Adrenal gland (tissue), 12 donors: Measurements from ENCODE around the gene INCA1. TPM values are rescaled to one million over a fixed set of nuclear protein-coding genes. Genes with fewer than 3 reads are reported as not detected.

ENCODE experiments used
- DNase-seq, 7 donors: peaks; one replicate each; pipeline ENCODE4 v3.0.0-alpha.2; 2019 to 2020
- H3K27ac ChIP-seq, 5 donors: fragments of 200-600 bp; sonication (generic) in 4 of 5; 1 replicate in 3 of 5; 2 replicates in 2 of 5; pipeline versions ENCODE4 v1.5.1 to v1.8.0; 2016 to 2020; ENCODE audit warnings: mild to moderate bottlenecking in 1 of 5
- H3K27me3 ChIP-seq: fragments of 200-600 bp; 2 replicates; pipeline ENCODE4 v1.8.0; 2021
- H3K36me3 ChIP-seq, 2 donors: fragments of 200-600 bp; replicated peaks in 1 of 2; 1 replicate in 1 of 2; 2 replicates in 1 of 2; pipeline versions ENCODE4 v1.5.1 to v1.8.0; 2018 to 2022
- H3K4me1 ChIP-seq, 2 donors: fragments of 200-600 bp; replicated peaks in 1 of 2; 1 replicate in 1 of 2; 2 replicates in 1 of 2; pipeline versions ENCODE4 v1.5.1 to v1.8.0; 2018 to 2021
- H3K4me3 ChIP-seq, 4 donors: fragments of 200-600 bp; sonication (generic) in 3 of 4; one replicate each; pipeline ENCODE4 v1.5.1; 2016 to 2018
- H3K9me3 ChIP-seq, 3 donors: fragments of 200-600 bp; sonication (generic) in 1 of 3; replicated peaks in 1 of 3; 1 replicate in 2 of 3; 2 replicates in 1 of 3; pipeline versions ENCODE4 v1.5.1 to v1.8.0; 2016 to 2021
- CTCF ChIP-seq, 6 experiments: fragments of 450-650 bp in 4 of 6; fragments of 200-600 bp in 2 of 6; sonication (generic) in 1 of 6; IDR thresholded peaks; 1 replicate in 5 of 6; 2 replicates in 1 of 6; pipeline versions ENCODE4 v1.5.1 to v1.8.0; 2016 to 2021; ENCODE audit warnings: antibody characterized with exemption in 6 of 6, mild to moderate bottlenecking in 2 of 6, moderate library complexity in 1 of 6
- POLR2A ChIP-seq, 2 donors: fragments of 450-650 bp; IDR thresholded peaks; one replicate each; pipeline ENCODE4 v1.6.1; 2017; ENCODE audit warnings: antibody characterized with exemption in 2 of 2, mild to moderate bottlenecking in 2 of 2, moderate library complexity in 1 of 2
- WGBS, 4 donors: extraction: QIAGEN DNeasy Blood & Tissue Kit in 2 of 4; methylation state at CpG; one replicate each; pipeline versions ENCODE4 v1.1.5 to v1.1.7; 2013 to 2017; 5-methylcytosine and 5-hydroxymethylcytosine counted together
- intact Hi-C, 2 donors: fragments of 100-400 bp; cut with DNase I; formaldehyde crosslinking; loops; one replicate each; pipeline versions ENCODE4 v1.14.1 to v1.15.0; 2022 to 2023
- polyA plus RNA-seq, 3 donors: library from polyadenylated mRNA; stranded (reverse); fragments of 200-250 nt in 2 of 3; fragments of 350-450 nt in 1 of 3; fragmentation: Illumina TruSeq in 1 of 3; extraction: RNeasy Lipid Tissue Mini Kit (QIAGEN cat#74804) in 1 of 3; gene quantifications; one replicate each; pipeline ENCODE4 v1.2.3, GENCODE V29; 2013 to 2014
- total RNA-seq, 9 donors: library from RNA; depleted of rRNA in 4 of 9; stranded (reverse); fragments of >200 nt in 4 of 9; fragments of 120-200 nt in 1 of 9; fragmentation: NEBNext Ultra II Directional in 1 of 9; extraction: Animal tissue kit (Norgen Biotek cat#: 25700) in 1 of 9; gene quantifications; one replicate each; pipeline versions ENCODE4 v1.1.0 to v1.2.4, GENCODE V29; 2013 to 2023
- donor health status: healthy with polysubstance abuse.
- donor health status: Bipolar disorder and iron deficiency.
- donor health status: DM: yes; HTN: yes; CAD: no.
- donor health status: DM: no; HTN: no; CAD: no.
- donor health status: DM: no; HTN: no; CAD: no.
- donor health status: DM: yes; HTN: yes; CAD: no.

Gene INCA1
- total and polyA plus RNA-seq, 12 donors = 0.44 to 6.2 (median 1.3) TPM; not detected in 2

GRCh38 chr17:4948166-4948930, 49.0 kb downstream of the INCA1 start, which contains the start of gene PFN1:
TSS of gene PFN1 (minus strand) at chr17:4948530. CDS start at chr17:4948394, 136 bp downstream.
- H3K27ac ChIP-seq = peak within 1 kb of the TSS; percentile 87 to 99 (median 96)
- H3K27me3 ChIP-seq = no peaks in the 10 kb centered on the region
- H3K36me3 ChIP-seq = peaks cover 0 to 34% of the 10 kb centered on the region in 2 donors
- no peaks in the 10 kb centered on the region for H3K9me3 ChIP-seq
- peak within 1 kb of the TSS; percentile 85 to 98 (median 98) for H3K4me3 ChIP-seq
- peaks cover 30 to 39% of the 10 kb centered on the region in 2 donors for H3K4me1 ChIP-seq
- 0 to 1% (median 0%) methylated on average over 10 to 59 of the region's 59 CpGs for WGBS, 4 donors
- peak; percentile 92 to 96 (median 94) for DNase-seq
- no peak for TF ChIP-seq CTCF (IDR thresholded peaks at IDR 0.05)
- TF ChIP-seq POLR2A (IDR thresholded peaks at IDR 0.05) = peak; percentile 87 to 90
- intact Hi-C loops = no loop called here

DNA sequence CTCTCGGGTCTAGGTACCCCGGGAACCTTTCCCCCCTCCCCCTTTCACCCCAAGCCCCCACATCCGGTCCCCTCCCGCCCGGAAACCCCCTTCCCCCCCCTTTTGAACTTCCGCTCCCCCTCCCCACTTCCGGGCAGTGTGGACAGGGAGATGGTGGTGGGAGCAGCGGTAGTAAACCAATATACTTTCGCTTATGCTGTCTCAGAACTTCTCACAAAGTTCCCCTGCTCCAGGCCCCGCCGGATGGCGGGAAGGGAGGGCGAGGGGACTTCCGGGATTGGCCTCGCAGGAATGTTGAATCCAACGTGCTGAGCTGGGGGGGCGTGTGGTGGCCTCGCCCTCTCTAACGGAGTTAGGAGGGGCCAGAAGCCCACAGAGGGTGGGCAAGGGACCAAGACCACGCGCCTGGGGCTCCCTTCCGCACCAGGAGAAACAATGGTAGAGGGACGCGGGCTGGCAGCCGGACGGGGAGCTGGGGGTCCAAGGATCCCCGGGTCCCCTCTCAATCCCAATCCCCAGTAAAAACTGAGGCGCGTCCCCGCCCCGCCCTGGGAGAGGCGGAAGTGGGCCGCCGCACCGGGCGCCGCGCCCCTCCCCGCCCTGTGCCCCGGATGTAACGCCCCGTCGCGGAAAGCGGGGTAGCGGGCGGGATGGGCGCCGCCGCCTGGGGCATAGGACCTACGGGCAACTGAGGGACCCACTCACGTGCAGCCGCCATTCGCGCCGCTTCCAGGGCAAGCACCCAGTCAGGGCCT, 49.7 kb downstream of the INCA1 start:
- Histone ChIP-seq H3K27ac (peak overlapping the region; percentile 87 to 99 (median 96)), H3K4me3 (peak overlapping the region; percentile 85 to 98 (median 98)), H3K36me3 (peaks cover 0 to 42% of the 10 kb centered on the region in 2 donors), H3K9me3 (no peaks in the 10 kb centered on the region), H3K4me1 (peaks cover 30 to 39% of the 10 kb centered on the region in 2 donors), H3K27me3 (no peaks in the 10 kb centered on the region)
- no peak for TF ChIP-seq POLR2A (IDR thresholded peaks at IDR 0.05)
- no peak for TF ChIP-seq CTCF (IDR thresholded peaks at IDR 0.05)
- 0 to 1% (median 0%) methylated on average over 2 to 56 of the region's 56 CpGs for WGBS, 4 donors
- intact Hi-C loops = no loop called here
- peak in 6 of 7 donors; percentile 55 to 74 (median 60) for DNase-seq

- 0 to 9% (median 1%) methylated on average over 7 of the region's 7 CpGs for WGBS, 4 donors
- intact Hi-C loops = no loop called here
- H3K27ac ChIP-seq = peak overlapping the region in 4 of 5 donors; percentile 92 to 99 (median 98)
- H3K4me3 ChIP-seq = peak overlapping the region in 2 of 4 donors; percentile 85 to 98
- H3K4me1 ChIP-seq = peaks cover 30 to 41% of the 10 kb centered on the region in 2 donors
- no peaks in the 10 kb centered on the region for H3K27me3 ChIP-seq
- peaks cover 0 to 48% of the 10 kb centered on the region in 2 donors for H3K36me3 ChIP-seq
- TF ChIP-seq CTCF (IDR thresholded peaks at IDR 0.05) (no peak), POLR2A (IDR thresholded peaks at IDR 0.05) (no peak)
- H3K9me3 ChIP-seq = no peaks in the 10 kb centered on the region
- DNase-seq = peak in 1 of 7 donors; percentile 43
Measured at GRCh38 chr17:4947010-4947410, 50.3 kb downstream of the INCA1 start.
